ENCODE results near the gene CCDC78. TPM values are rescaled to one million over a fixed set of nuclear protein-coding genes. Genes with fewer than 3 reads are reported as not detected.
A peak's percentile ranks its signal among the peaks of the same experiment; 100 is the strongest.

Gene CCDC78
- total RNA-seq, 4 donors from 2014 or later, result 0.13 TPM; not detected in 3

DNA sequence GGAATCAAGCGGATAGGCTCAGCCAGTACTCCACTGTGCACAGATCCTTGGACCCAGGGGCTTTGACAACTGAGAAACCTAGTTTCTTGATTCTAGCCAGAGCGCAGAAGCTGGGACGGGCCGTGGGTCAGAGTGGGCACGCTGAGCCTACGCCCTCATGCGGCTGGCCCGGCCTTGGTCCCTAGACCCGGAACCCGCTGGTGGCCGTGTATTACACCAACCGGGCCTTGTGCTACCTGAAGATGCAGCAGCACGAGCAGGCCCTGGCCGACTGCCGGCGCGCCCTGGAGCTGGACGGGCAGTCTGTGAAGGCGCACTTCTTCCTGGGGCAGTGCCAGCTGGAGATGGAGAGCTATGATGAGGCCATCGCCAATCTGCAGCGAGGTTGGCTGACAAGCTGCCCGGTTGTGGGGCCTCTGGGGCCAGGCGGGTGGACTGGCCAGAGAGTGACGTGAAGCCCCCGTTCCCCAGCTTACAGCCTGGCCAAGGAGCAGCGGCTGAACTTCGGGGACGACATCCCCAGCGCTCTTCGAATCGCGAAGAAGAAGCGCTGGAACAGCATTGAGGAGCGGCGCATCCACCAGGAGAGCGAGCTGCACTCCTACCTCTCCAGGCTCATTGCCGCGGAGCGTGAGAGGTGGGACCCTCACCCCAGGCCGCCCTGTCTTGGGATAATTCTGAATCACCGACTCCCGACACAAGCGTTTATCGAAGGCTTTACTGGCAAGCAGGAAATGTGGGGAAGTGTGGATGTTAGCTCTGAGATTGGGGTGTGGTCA is 45.1 kb downstream of the CCDC78 start:
- Histone ChIP-seq H3K4me1 (peaks cover 0 to 70% (median 48%) of the 10 kb centered on the region in 3 donors), H3K36me3 (peaks cover 0 to 24% of the 10 kb centered on the region in 2 donors), H3K27ac (peak overlapping the region; percentile 37 to 100 (median 95)), H3K4me3 (peak overlapping the region; percentile 59 to 97), H3K9me3 (no peaks in the 10 kb centered on the region), H3K27me3 (peaks cover 8% of the 10 kb centered on the region)
- TF ChIP-seq, protein P1, sequence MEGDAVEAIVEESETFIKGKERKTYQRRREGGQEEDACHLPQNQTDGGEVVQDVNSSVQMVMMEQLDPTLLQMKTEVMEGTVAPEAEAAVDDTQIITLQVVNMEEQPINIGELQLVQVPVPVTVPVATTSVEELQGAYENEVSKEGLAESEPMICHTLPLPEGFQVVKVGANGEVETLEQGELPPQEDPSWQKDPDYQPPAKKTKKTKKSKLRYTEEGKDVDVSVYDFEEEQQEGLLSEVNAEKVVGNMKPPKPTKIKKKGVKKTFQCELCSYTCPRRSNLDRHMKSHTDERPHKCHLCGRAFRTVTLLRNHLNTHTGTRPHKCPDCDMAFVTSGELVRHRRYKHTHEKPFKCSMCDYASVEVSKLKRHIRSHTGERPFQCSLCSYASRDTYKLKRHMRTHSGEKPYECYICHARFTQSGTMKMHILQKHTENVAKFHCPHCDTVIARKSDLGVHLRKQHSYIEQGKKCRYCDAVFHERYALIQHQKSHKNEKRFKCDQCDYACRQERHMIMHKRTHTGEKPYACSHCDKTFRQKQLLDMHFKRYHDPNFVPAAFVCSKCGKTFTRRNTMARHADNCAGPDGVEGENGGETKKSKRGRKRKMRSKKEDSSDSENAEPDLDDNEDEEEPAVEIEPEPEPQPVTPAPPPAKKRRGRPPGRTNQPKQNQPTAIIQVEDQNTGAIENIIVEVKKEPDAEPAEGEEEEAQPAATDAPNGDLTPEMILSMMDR (IDR thresholded peaks at IDR 0.05), result no peak
- TF ChIP-seq POLR2A (IDR thresholded peaks at IDR 0.05) (no peak), EP300 (IDR thresholded peaks at IDR 0.05) (no peak), POLR2AphosphoS5 (IDR thresholded peaks at IDR 0.05) (no peak)
- WGBS, 2 donors (ENCODE audit: low coverage in 1 of 2), result 80% methylated on average over 1 of the region's 44 CpGs; no CpG with 5 or more reads in 1 of the 2 donors
- ATAC-seq, result no peak

DNA sequence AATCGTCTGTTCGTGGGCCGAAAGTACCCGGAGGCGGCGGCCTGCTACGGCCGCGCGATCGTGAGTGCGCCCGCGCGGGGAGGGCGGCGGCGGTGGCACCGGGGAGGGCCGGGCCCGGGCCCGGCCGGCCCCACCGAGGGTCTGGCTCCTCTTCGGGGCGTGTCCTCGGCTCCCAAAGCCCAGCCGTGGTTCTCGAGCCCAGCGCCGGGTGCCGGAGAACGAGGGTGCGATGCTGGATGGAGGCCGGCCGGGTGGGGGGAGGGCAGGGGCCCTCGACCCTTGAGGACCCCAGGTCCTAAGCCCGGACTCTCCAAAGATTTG is 45.7 kb downstream of the CCDC78 start:
- TF ChIP-seq, protein P1 (IDR thresholded peaks at IDR 0.05), result no peak
- TF ChIP-seq EP300 (IDR thresholded peaks at IDR 0.05), result no peak
- no peak for TF ChIP-seq POLR2A (IDR thresholded peaks at IDR 0.05)
- TF ChIP-seq POLR2AphosphoS5 (IDR thresholded peaks at IDR 0.05), result no peak
- ATAC-seq, result no peak
- Histone ChIP-seq H3K9me3 (no peaks in the 10 kb centered on the region), H3K36me3 (peaks cover 0 to 20% of the 10 kb centered on the region in 2 donors), H3K27me3 (peaks cover 8% of the 10 kb centered on the region), H3K4me3 (peak overlapping the region; percentile 59 to 97), H3K27ac (peak overlapping the region; percentile 37 to 100 (median 95)), H3K4me1 (peaks cover 0 to 70% (median 54%) of the 10 kb centered on the region in 3 donors)
- no CpG with 5 or more reads among the region's 38 CpGs for WGBS, 2 donors (ENCODE audit: low coverage in 1 of 2)

DNA sequence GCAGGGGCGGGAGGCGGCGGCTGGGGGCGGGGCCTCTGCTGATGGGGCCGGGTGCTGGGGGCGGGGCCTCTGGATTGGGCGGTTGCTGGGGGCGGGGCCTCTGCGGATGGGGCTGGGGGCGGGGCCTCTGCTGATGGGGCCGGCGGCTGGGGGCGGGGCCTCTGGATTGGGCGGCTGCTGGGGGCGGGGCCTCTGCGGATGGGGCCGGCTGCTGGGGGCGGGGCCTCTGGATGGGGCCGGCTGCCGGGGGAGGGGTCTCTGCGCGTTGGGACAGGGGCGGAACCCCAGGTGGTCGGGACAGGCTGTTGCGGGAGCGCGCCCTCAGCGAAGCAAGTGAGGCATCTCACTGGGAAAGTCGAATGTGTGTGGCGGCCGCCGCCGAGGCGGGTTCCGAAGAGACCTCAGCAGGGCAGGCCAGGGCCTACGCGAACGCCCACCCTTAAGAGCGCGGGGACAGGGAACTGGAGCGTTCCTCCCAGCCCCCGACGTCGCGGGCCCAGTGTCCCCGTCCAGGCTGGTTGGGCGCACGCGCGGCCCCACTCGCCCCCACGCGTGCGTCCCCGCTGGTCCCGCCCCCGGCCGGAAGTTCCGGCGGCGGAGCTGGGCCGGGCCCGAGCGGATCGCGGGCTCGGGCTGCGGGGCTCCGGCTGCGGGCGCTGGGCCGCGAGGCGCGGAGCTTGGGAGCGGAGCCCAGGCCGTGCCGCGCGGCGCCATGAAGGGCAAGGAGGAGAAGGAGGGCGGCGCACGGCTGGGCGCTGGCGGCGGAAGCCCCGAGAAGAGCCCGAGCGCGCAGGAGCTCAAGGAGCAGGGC is 46.2 kb downstream of the CCDC78 start, which contains the start of gene STUB1:
Gene STUB1, plus strand, starts transcription at position 597 of the 811 bp plus-strand sequence. Its CDS starts 116 bp downstream, at position 713.
- ATAC-seq, result peak; percentile 81
- TF ChIP-seq POLR2AphosphoS5 (IDR thresholded peaks at IDR 0.05), result no peak
- TF ChIP-seq, protein P1 (IDR thresholded peaks at IDR 0.05), result peak in 1 of 4 experiments; percentile 7
- peak; percentile 82 to 93 for TF ChIP-seq POLR2A (IDR thresholded peaks at IDR 0.05)
- TF ChIP-seq EP300 (IDR thresholded peaks at IDR 0.05), result no peak
- Histone ChIP-seq H3K9me3 (no peaks in the 10 kb centered on the region), H3K27ac (peak within 1 kb of the TSS; percentile 70 to 100 (median 95)), H3K27me3 (peaks cover 8% of the 10 kb centered on the region), H3K36me3 (peaks cover 0 to 20% of the 10 kb centered on the region in 2 donors), H3K4me1 (peaks cover 0 to 70% (median 54%) of the 10 kb centered on the region in 3 donors), H3K4me3 (peak within 1 kb of the TSS; percentile 59 to 97)
- WGBS, 2 donors (ENCODE audit: low coverage in 1 of 2), result no CpG with 5 or more reads among the region's 91 CpGs

DNA sequence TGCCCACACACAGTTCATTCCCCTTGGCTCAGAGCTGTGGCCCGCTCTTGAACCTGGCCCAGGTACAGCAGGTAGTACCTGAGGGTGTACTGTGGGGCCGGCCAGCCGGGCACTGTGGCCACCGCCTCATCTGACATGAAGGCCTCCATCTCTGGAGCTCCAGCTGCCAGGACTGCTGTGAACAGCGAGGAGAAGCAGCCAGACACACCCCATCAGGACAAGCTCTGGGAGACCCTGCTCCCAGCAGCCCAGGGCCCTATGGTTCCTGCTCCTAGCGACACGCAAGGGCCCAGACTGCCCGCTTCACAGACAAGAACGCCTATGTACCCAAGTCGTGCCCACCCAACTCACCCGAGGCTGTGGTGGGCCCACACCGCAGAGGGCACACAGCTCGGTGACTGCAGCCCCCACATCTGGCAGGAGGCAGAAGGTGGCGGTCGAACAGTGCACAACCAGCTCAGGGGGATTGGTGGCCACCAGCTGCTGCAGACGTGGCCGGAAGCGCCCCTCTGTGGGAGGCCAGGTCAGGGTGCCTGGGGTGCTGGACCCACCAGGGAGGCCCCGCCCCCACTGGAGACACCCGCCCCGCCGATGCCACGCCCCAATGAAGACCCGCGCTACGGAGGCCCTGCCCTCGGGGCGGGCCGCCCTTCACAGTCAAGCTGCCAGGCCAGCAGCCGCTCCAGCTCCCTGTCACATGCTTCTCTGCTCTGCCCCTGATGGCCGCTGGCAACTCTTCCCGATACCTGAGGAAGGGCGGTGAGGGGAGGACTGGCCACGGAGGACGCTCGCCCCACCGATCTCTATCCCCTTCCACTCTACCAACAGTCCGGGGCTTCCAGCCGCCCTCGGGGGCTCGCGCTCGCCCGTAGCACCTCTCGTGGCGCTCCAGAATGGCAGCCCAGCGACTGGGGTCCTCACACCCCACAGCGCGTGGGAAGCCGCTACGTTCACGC is 47.1 kb downstream of the CCDC78 start:
- Histone ChIP-seq H3K4me3 (peak overlapping the region; percentile 32 to 97), H3K36me3 (peaks cover 0 to 20% of the 10 kb centered on the region in 2 donors), H3K27me3 (peaks cover 8% of the 10 kb centered on the region), H3K27ac (peak overlapping the region; percentile 16 to 100 (median 95)), H3K4me1 (peaks cover 0 to 72% (median 51%) of the 10 kb centered on the region in 3 donors), H3K9me3 (no peaks in the 10 kb centered on the region)
- ATAC-seq, result peak; percentile 17
- WGBS, 2 donors (ENCODE audit: low coverage in 1 of 2), result 0% methylated on average over 8 of the region's 52 CpGs; no CpG with 5 or more reads in 1 of the 2 donors
- no peak for TF ChIP-seq POLR2A (IDR thresholded peaks at IDR 0.05)
- TF ChIP-seq, protein P1 (IDR thresholded peaks at IDR 0.05), result no peak
- TF ChIP-seq POLR2AphosphoS5 (IDR thresholded peaks at IDR 0.05), result no peak
- no peak for TF ChIP-seq EP300 (IDR thresholded peaks at IDR 0.05)
